Measurements from ENCODE around the gene GSN. TPM values are rescaled to one million over a fixed set of nuclear protein-coding genes. Genes with fewer than 3 reads are reported as not detected.
"Not testable (repeated sequence)": the region's sequence is repeated elsewhere in the genome, so short reads cannot be mapped to it uniquely, and the experiment has no call there.

Gene GSN
- total RNA-seq, 4 donors from 2014 or later: 287 to 1,151 (median 926) TPM

GRCh38 chr9:121289026-121289771 lies 21.2 kb downstream of the GSN start:
- Histone ChIP-seq H3K27ac (peak overlapping the region; percentile 94 to 100 (median 96)), H3K27me3 (no peaks in the 10 kb centered on the region), H3K9me3 (no peaks in the 10 kb centered on the region), H3K4me1 (peaks cover 59 to 96% (median 91%) of the 10 kb centered on the region in 3 donors), H3K36me3 (no peaks in the 10 kb centered on the region), H3K4me3 (peak overlapping the region in 1 of 4 donors; percentile 44)
- DNase-seq: no peak
- intact Hi-C loops (cut with DNase I): no loop called here
- no peak for TF ChIP-seq CTCF (IDR thresholded peaks at IDR 0.05)
- TF ChIP-seq POLR2A (IDR thresholded peaks at IDR 0.05): peak in 2 of 4 donors; percentile 13 to 48
- WGBS, 2 donors: 8 to 21% methylated on average over 4 to 7 of the region's 10 CpGs

GRCh38 chr9:121289772-121290370 lies 21.9 kb downstream of the GSN start:
- Histone ChIP-seq H3K27ac (peak overlapping the region; percentile 94 to 100 (median 96)), H3K9me3 (no peaks in the 10 kb centered on the region), H3K36me3 (no peaks in the 10 kb centered on the region), H3K4me3 (peak overlapping the region in 1 of 4 donors; percentile 44), H3K4me1 (peaks cover 53 to 96% (median 91%) of the 10 kb centered on the region in 3 donors), H3K27me3 (no peaks in the 10 kb centered on the region)
- intact Hi-C loops (cut with DNase I): no loop called here
- 31 to 51% methylated on average over 7 of the region's 7 CpGs for WGBS, 2 donors
- no peak for DNase-seq
- TF ChIP-seq POLR2A (IDR thresholded peaks at IDR 0.05) (no peak), CTCF (IDR thresholded peaks at IDR 0.05) (no peak)

DNA sequence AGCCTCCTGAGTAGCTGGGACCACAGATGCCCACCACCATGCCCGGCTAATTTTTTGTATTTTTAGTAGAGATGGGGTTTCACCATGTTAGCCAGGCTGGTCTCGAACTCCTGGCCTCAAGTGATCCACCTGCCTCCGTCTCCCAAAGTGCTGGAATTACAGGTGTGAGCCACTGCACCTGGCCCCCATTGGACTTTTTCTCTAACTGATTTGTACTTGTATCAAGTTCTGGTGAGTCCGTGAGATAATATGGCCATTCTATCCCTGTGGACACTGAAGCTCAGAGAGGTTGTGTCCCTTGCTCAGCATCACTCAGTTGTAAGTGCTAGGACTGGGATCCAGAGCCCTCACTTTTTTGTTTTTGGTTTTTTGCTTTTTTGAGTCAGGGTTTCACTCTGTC lies 23.6 kb downstream of the GSN start:
- H3K4me1 ChIP-seq: peaks cover 49 to 96% (median 90%) of the 10 kb centered on the region in 3 donors
- H3K36me3 ChIP-seq; intact Hi-C loops (cut with DNase I); H3K27me3 ChIP-seq; DNase-seq; H3K9me3 ChIP-seq; H3K4me3 ChIP-seq: not testable (repeated sequence)
- WGBS, 2 donors: 64 to 78% methylated on average over 4 of the region's 4 CpGs
- H3K27ac ChIP-seq: peak overlapping the region in 2 of 4 donors; percentile 94 to 95

- no peak for DNase-seq
- Histone ChIP-seq H3K9me3 (no peaks in the 10 kb centered on the region), H3K36me3 (no peaks in the 10 kb centered on the region), H3K27ac (peak overlapping the region in 3 of 4 donors; percentile 94 to 95 (median 94)), H3K4me1 (peaks cover 43 to 96% (median 90%) of the 10 kb centered on the region in 3 donors), H3K27me3 (no peaks in the 10 kb centered on the region), H3K4me3 (no peak overlapping the region)
- WGBS, 2 donors: 100% methylated on average over 1 of the region's 1 CpG
- intact Hi-C loops (cut with DNase I): no loop called here
- TF ChIP-seq CTCF (IDR thresholded peaks at IDR 0.05) (no peak), POLR2A (IDR thresholded peaks at IDR 0.05) (no peak)
These were observed 24.1 kb downstream of the GSN start for GRCh38 chr9:121292051-121292450.

- no peaks in the 10 kb centered on the region for H3K36me3 ChIP-seq
These were observed 24.9 kb downstream of the GSN start for GRCh38 chr9:121292801-121293241.

More at GRCh38 chr9:121292801-121293241, 24.9 kb downstream of the GSN start:
- DNase-seq: no peak
- no peaks in the 10 kb centered on the region for H3K9me3 ChIP-seq
- H3K4me1 ChIP-seq: peaks cover 37 to 96% (median 90%) of the 10 kb centered on the region in 3 donors
- TF ChIP-seq POLR2A (IDR thresholded peaks at IDR 0.05) (no peak), CTCF (IDR thresholded peaks at IDR 0.05) (no peak)
- peak overlapping the region in 3 of 4 donors; percentile 94 to 95 (median 94) for H3K27ac ChIP-seq
- no peaks in the 10 kb centered on the region for H3K27me3 ChIP-seq
- 92% methylated on average over 4 to 5 of the region's 6 CpGs for WGBS, 2 donors
- H3K4me3 ChIP-seq: no peak overlapping the region
- intact Hi-C loops (cut with DNase I): no loop called here

Data from esophagus squamous epithelium (tissue), 5 donors.